ENCODE results near the gene VIP. TPM values are rescaled to one million over a fixed set of nuclear protein-coding genes. Genes with fewer than 3 reads are reported as not detected.

Gene VIP
- total RNA-seq, 2 donors from 2014 or later = not detected

- Mint-ChIP-seq H3K27me3 (ENCODE audit: insufficient read depth) (no peaks in the 10 kb centered on the region), H3K27ac (no peak overlapping the region), H3K4me3 (no peak overlapping the region), H3K36me3 (ENCODE audit: low read depth) (peaks cover 13% of the 10 kb centered on the region), H3K4me1 (no peaks in the 10 kb centered on the region), H3K9me3 (peaks cover 4% of the 10 kb centered on the region)
- Histone ChIP-seq H3K9ac (ENCODE audit: extremely low read depth, low read length, poor library complexity, severe bottlenecking) (no peak overlapping the region), H3K36me3 (ENCODE audit: control insufficient read depth, insufficient read depth, low read length) (peaks cover 18% of the 10 kb centered on the region), H3K9me3 (ENCODE audit: control insufficient read depth, low read length) (no peaks in the 10 kb centered on the region), H3K4me3 (ENCODE audit: low read length) (no peak overlapping the region), H3K27me3 (ENCODE audit: control insufficient read depth, insufficient read depth, low read length, poor library complexity, severe bottlenecking) (no peaks in the 10 kb centered on the region), H3K27ac (ENCODE audit: low read depth, low read length) (no peak overlapping the region), H3K4me1 (ENCODE audit: control insufficient read depth, insufficient read depth, low read length) (no peaks in the 10 kb centered on the region)
- DNase-seq = peak; percentile 63
- WGBS, 2 experiments (ENCODE audit: insufficient coverage in 1 of 2, insufficient read length in 1 of 2) = 86 to 98% methylated on average over 3 of the region's 3 CpGs
- TF ChIP-seq CTCF (conservative IDR thresholded peaks at IDR 0.05) = peak; percentile 68
These were observed 23.1 kb upstream of the VIP start for GRCh38 chr6:152727507-152727906.

GRCh38 chr6:152734630-152735029, 16.0 kb upstream of the VIP start:
- no peaks in the 10 kb centered on the region for H3K36me3 ChIP-seq (ENCODE audit: control insufficient read depth, insufficient read depth, low read length)
- Mint-ChIP-seq H3K27me3 (ENCODE audit: insufficient read depth) (no peaks in the 10 kb centered on the region), H3K9me3 (peaks cover 15% of the 10 kb centered on the region), H3K4me3 (no peak overlapping the region), H3K36me3 (ENCODE audit: low read depth) (no peaks in the 10 kb centered on the region), H3K4me1 (no peaks in the 10 kb centered on the region), H3K27ac (no peak overlapping the region)
- no peaks in the 10 kb centered on the region for H3K4me1 ChIP-seq (ENCODE audit: control insufficient read depth, insufficient read depth, low read length)
- WGBS, 2 experiments (ENCODE audit: insufficient coverage in 1 of 2, insufficient read length in 1 of 2) = 95 to 100% methylated on average over 2 of the region's 2 CpGs
- TF ChIP-seq CTCF (conservative IDR thresholded peaks at IDR 0.05) = no peak
- no peak overlapping the region for H3K4me3 ChIP-seq (ENCODE audit: low read length)
- no peak overlapping the region for H3K27ac ChIP-seq (ENCODE audit: low read depth, low read length)
- H3K9me3 ChIP-seq (ENCODE audit: control insufficient read depth, low read length) = peaks cover 12% of the 10 kb centered on the region
- H3K27me3 ChIP-seq (ENCODE audit: control insufficient read depth, insufficient read depth, low read length, poor library complexity, severe bottlenecking) = no peaks in the 10 kb centered on the region
- DNase-seq = no peak
- no peak overlapping the region for H3K9ac ChIP-seq (ENCODE audit: extremely low read depth, low read length, poor library complexity, severe bottlenecking)

- Mint-ChIP-seq H3K9me3 (peaks cover 15% of the 10 kb centered on the region), H3K27ac (no peak overlapping the region), H3K27me3 (ENCODE audit: insufficient read depth) (no peaks in the 10 kb centered on the region), H3K4me3 (no peak overlapping the region), H3K36me3 (ENCODE audit: low read depth) (no peaks in the 10 kb centered on the region), H3K4me1 (no peaks in the 10 kb centered on the region)
- WGBS, 2 experiments (ENCODE audit: insufficient coverage in 1 of 2, insufficient read length in 1 of 2) = 90 to 100% methylated on average over 2 of the region's 2 CpGs
- H3K36me3 ChIP-seq (ENCODE audit: control insufficient read depth, insufficient read depth, low read length) = no peaks in the 10 kb centered on the region
- no peak overlapping the region for H3K9ac ChIP-seq (ENCODE audit: extremely low read depth, low read length, poor library complexity, severe bottlenecking)
- H3K27ac ChIP-seq (ENCODE audit: low read depth, low read length) = no peak overlapping the region
- H3K9me3 ChIP-seq (ENCODE audit: control insufficient read depth, low read length) = peaks cover 12% of the 10 kb centered on the region
- TF ChIP-seq CTCF (conservative IDR thresholded peaks at IDR 0.05) = no peak
- no peaks in the 10 kb centered on the region for H3K4me1 ChIP-seq (ENCODE audit: control insufficient read depth, insufficient read depth, low read length)
- H3K27me3 ChIP-seq (ENCODE audit: control insufficient read depth, insufficient read depth, low read length, poor library complexity, severe bottlenecking) = no peaks in the 10 kb centered on the region
- no peak overlapping the region for H3K4me3 ChIP-seq (ENCODE audit: low read length)
- DNase-seq = no peak
These were observed 13.8 kb upstream of the VIP start for GRCh38 chr6:152736687-152737273.
